Esophagus muscularis mucosa (tissue), 4 donors: ENCODE results near the gene ABHD16B.

ENCODE experiments used
- CTCF ChIP-seq, 3 experiments: fragments of 200-600 bp in 2 of 3; fragments of 450-650 bp in 1 of 3; sonication (generic) in 2 of 3; IDR thresholded peaks; one replicate each; pipeline ENCODE4 v1.5.1; 2017 to 2019; ENCODE audit warnings: antibody characterized with exemption in 3 of 3, mild to moderate bottlenecking in 2 of 3, moderate library complexity in 1 of 3
- EP300 ChIP-seq: sonication (generic); formaldehyde crosslinking; IDR thresholded peaks from one replicate; pipeline ENCODE4 v1.6.1; 2017; ENCODE audit warnings: antibody characterized with exemption
- POLR2A ChIP-seq: fragments of 450-650 bp; IDR thresholded peaks from one replicate; pipeline ENCODE4 v1.6.1; 2017; ENCODE audit warnings: antibody characterized with exemption, moderate library complexity, mild to moderate bottlenecking, low read depth
- POLR2AphosphoS5 ChIP-seq, 2 donors: sonication (generic); formaldehyde crosslinking; IDR thresholded peaks; one replicate each; pipeline ENCODE4 v1.6.1; 2017; ENCODE audit warnings: antibody characterized with exemption in 2 of 2

GRCh38 chr20:63836458-63837344, 24.6 kb upstream of the ABHD16B start:
- TF ChIP-seq CTCF (IDR thresholded peaks at IDR 0.05) (no peak), POLR2AphosphoS5 (IDR thresholded peaks at IDR 0.05) (no peak), POLR2A (no peak), EP300 (no peak)
